MM.1S (cell line): ENCODE data around the gene UBE2J2.

Source experiments
- DNase-seq: peaks from one replicate; pipeline ENCODE4 v3.0.0-alpha.2; 2015
- H2AFZ ChIP-seq: fragments of 300-600 bp; sonication (generic); 2 replicates; pipeline ENCODE4 v1.6.0; 2016; ENCODE audit warnings: antibody characterized with exemption, low read length
- H3F3A ChIP-seq: fragments of 300-600 bp; sonication (generic); 2 replicates; pipeline ENCODE4 v1.6.1; 2016; ENCODE audit warnings: mild to moderate bottlenecking, antibody characterized with exemption, low read length, moderate library complexity, mixed read lengths; ENCODE audit not compliant: insufficient read depth
- H3K27ac ChIP-seq: fragments of 300-600 bp; sonication (generic); 2 replicates; pipeline ENCODE4 v1.5.1; 2016; ENCODE audit warnings: mild to moderate bottlenecking, low read length
- H3K27me3 ChIP-seq: fragments of 300-600 bp; sonication (generic); replicated peaks from 2 replicates; pipeline ENCODE4 v1.6.0; 2016; ENCODE audit warnings: low read length; ENCODE audit not compliant: insufficient read depth
- H3K36me3 ChIP-seq: fragments of 300-600 bp; sonication (generic); replicated peaks from 2 replicates; pipeline ENCODE4 v1.6.1; 2016; ENCODE audit warnings: mild to moderate bottlenecking, low read length, mixed read lengths; ENCODE audit not compliant: insufficient read depth
- H3K4me1 ChIP-seq: fragments of 300-600 bp; sonication (generic); 2 replicates; pipeline ENCODE4 v1.6.1; 2016; ENCODE audit warnings: low read length, mixed read lengths
- H3K4me2 ChIP-seq: fragments of 300-600 bp; sonication (generic); 2 replicates; pipeline ENCODE4 v1.6.0; 2016; ENCODE audit warnings: low read depth, low read length
- H3K4me3 ChIP-seq: fragments of 300-600 bp; sonication (generic); 2 replicates; pipeline ENCODE4 v1.5.1; 2016; ENCODE audit warnings: low read length, mixed read lengths
- H3K79me2 ChIP-seq: fragments of 300-600 bp; sonication (generic); 2 replicates; pipeline ENCODE4 v1.6.1; 2016; ENCODE audit warnings: mixed run types, low read length, mixed read lengths
- H3K9ac ChIP-seq: fragments of 300-600 bp; sonication (generic); 2 replicates; pipeline ENCODE4 v1.6.1; 2016; ENCODE audit warnings: low read length, mixed read lengths
- H3K9me2 ChIP-seq: fragments of 300-600 bp; sonication (generic); replicated peaks from 2 replicates; pipeline ENCODE4 v1.6.1; 2016; ENCODE audit warnings: mild to moderate bottlenecking, low read length, mixed read lengths; ENCODE audit not compliant: insufficient read depth
- H3K9me3 ChIP-seq: fragments of 300-600 bp; sonication (generic); replicated peaks from 2 replicates; pipeline ENCODE4 v1.6.1; 2016; ENCODE audit warnings: mild to moderate bottlenecking, low read length, mixed read lengths; ENCODE audit not compliant: insufficient read depth
- H4K20me1 ChIP-seq: fragments of 300-600 bp; sonication (generic); 2 replicates; pipeline ENCODE4 v1.6.1; 2016; ENCODE audit warnings: mild to moderate bottlenecking, low read length, moderate library complexity, mixed read lengths; ENCODE audit not compliant: insufficient read depth
- EZH2 ChIP-seq: fragments of 300-600 bp; sonication (generic); optimal IDR thresholded peaks from 2 replicates; pipeline ENCODE3; 2017; ENCODE audit warnings: low read depth, mild to moderate bottlenecking, antibody characterized with exemption, low read length, mixed read lengths
- EZH2phosphoT487 ChIP-seq: fragments of 300-600 bp; sonication (generic); IDR thresholded peaks from 2 replicates; pipeline ENCODE4 v1.6.1; 2018; ENCODE audit warnings: antibody characterized with exemption, low read length
- TF ChIP-seq, protein P1 (sequence below): fragments of 300-600 bp; sonication (generic); IDR thresholded peaks from 2 replicates; pipeline ENCODE4 v1.5.1; 2016; ENCODE audit warnings: antibody characterized with exemption, low read length, mixed read lengths

Gene UBE2J2

DNA sequence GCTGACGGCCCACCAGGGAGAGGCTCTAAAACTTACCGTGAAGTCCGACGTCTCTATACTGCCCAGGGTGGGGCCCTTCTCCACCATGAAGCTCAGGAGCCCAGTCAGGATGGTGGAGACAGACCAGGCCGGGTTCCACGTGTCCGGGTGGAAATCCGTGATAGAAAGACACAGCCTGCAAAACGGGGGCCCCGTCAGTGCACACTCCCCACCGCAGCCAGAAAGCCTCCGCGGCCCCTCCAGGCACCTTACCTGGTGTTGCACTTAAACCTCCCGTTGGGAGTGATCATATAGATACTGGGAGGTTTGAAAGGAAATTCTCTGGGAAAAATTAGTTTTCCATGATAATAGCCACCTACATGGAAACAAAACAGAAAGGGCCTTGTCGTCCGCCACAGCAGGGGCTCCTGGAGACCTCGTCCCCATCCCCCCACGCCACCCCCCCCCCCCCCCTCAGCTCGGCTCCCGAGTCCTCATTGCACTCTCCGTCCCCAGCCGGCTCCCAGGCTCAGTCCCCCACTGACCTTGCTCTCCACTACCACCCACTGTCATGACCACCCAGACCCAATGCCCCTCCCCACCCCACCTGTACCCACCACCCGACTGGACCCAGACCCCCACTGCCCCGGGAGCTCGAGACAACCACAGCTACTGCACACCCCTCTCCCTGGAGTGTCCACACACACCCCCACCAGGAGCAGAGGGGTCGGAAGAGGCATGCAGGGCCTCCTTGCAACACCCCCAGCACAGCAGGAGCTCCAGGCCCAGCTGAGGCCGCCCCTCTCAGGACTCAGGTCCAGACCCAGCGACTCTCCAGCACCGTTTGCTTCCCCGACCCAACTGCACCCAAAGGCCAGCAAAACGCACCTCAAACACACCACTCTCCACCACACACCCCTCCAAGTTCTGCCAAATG lies 16.4 kb downstream of the UBE2J2 start:
- H3K4me3 ChIP-seq, result no peak overlapping the region
- H3K9ac ChIP-seq, result no peak overlapping the region
- DNase-seq, result no peak
- no peaks in the 10 kb centered on the region for H3K9me3 ChIP-seq
- H3K36me3 ChIP-seq, result 0 out of 2 replicates have a peak, but pooled peaks cover 4% of the 10 kb centered on the region
- no peaks in the 10 kb centered on the region for H3K9me2 ChIP-seq
- TF ChIP-seq EZH2phosphoT487 (no peak), EZH2 (no peak)
- TF ChIP-seq, protein P1, sequence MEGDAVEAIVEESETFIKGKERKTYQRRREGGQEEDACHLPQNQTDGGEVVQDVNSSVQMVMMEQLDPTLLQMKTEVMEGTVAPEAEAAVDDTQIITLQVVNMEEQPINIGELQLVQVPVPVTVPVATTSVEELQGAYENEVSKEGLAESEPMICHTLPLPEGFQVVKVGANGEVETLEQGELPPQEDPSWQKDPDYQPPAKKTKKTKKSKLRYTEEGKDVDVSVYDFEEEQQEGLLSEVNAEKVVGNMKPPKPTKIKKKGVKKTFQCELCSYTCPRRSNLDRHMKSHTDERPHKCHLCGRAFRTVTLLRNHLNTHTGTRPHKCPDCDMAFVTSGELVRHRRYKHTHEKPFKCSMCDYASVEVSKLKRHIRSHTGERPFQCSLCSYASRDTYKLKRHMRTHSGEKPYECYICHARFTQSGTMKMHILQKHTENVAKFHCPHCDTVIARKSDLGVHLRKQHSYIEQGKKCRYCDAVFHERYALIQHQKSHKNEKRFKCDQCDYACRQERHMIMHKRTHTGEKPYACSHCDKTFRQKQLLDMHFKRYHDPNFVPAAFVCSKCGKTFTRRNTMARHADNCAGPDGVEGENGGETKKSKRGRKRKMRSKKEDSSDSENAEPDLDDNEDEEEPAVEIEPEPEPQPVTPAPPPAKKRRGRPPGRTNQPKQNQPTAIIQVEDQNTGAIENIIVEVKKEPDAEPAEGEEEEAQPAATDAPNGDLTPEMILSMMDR, result no peak
- H4K20me1 ChIP-seq, result no peaks in the 10 kb centered on the region
- peaks cover 8% of the 10 kb centered on the region for H3K79me2 ChIP-seq
- no peaks in the 10 kb centered on the region for H3K4me1 ChIP-seq
- H3K27ac ChIP-seq, result no peak overlapping the region
- no peaks in the 10 kb centered on the region for H3K27me3 ChIP-seq
- no peak overlapping the region for H3K4me2 ChIP-seq
- no peaks in the 10 kb centered on the region for H3F3A ChIP-seq
- H2AFZ ChIP-seq, result no peak overlapping the region

DNA sequence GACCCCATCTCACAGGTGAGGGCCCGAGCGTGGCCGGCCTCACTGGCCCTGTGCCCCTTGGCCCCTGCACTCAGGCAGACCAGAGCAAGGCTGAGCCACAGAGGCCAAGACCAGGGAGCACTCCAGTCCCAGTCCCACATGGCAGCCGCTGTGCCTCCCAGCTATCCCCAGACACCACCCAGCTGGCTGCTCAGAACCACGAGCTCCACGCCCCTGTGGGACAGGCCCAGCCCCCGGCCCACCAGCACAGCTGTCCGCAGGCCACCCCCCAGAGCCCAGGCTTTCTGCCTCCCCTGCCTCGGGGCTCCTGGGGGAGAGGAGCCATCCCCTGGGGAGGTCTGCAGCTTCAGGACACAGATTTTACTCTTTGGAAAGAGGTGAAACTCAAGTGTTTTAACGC lies 18.0 kb downstream of the UBE2J2 start:
- 0 out of 2 replicates have a peak, but pooled peaks cover 4% of the 10 kb centered on the region for H3K36me3 ChIP-seq

DNA sequence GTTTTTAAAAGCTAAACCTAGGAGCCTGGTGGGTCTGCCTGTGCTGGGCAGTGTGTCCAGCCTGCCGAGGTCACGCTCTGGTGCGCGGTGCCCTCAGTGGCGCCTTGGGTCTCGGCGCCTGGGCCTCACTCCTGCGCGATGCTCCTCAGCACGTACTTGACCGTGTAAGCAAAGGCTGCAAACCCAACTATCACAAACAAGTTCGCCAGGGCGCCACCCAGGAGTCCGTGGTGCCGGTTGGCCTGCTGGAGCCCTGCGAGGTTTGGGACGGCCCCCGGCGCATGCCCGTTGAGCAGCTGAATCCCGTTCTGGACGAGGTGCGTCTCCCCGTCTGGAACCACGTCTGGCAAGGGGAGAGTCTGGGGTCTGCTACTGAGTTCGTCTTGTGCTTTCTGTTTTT lies 18.6 kb downstream of the UBE2J2 start:
- no peak overlapping the region for H3K9ac ChIP-seq
- no peaks in the 10 kb centered on the region for H3K9me3 ChIP-seq
- H2AFZ ChIP-seq, result no peak overlapping the region
- H3K4me1 ChIP-seq, result no peaks in the 10 kb centered on the region
- H3K36me3 ChIP-seq, result 0 out of 2 replicates have a peak, but pooled peaks cover 4% of the 10 kb centered on the region
- TF ChIP-seq, protein P1, result no peak
- TF ChIP-seq EZH2 (no peak), EZH2phosphoT487 (no peak)
- no peaks in the 10 kb centered on the region for H4K20me1 ChIP-seq
- no peak for DNase-seq
- H3K27ac ChIP-seq, result no peak overlapping the region
- H3F3A ChIP-seq, result no peaks in the 10 kb centered on the region
- no peak overlapping the region for H3K4me3 ChIP-seq
- peaks cover 3% of the 10 kb centered on the region for H3K79me2 ChIP-seq
- H3K27me3 ChIP-seq, result no peaks in the 10 kb centered on the region
- no peak overlapping the region for H3K4me2 ChIP-seq
- no peaks in the 10 kb centered on the region for H3K9me2 ChIP-seq

More for the DNA sequence above, 18.0 kb downstream of the UBE2J2 start:
- H3K4me2 ChIP-seq, result no peak overlapping the region
- no peaks in the 10 kb centered on the region for H3F3A ChIP-seq
- H3K9me2 ChIP-seq, result no peaks in the 10 kb centered on the region
- H3K9ac ChIP-seq, result no peak overlapping the region
- H2AFZ ChIP-seq, result no peak overlapping the region
- TF ChIP-seq EZH2 (no peak), EZH2phosphoT487 (no peak)
- TF ChIP-seq, protein P1, result no peak
- no peak overlapping the region for H3K4me3 ChIP-seq
- no peaks in the 10 kb centered on the region for H4K20me1 ChIP-seq
- H3K4me1 ChIP-seq, result no peaks in the 10 kb centered on the region
- H3K27ac ChIP-seq, result no peak overlapping the region
- H3K27me3 ChIP-seq, result no peaks in the 10 kb centered on the region
- H3K79me2 ChIP-seq, result peaks cover 3% of the 10 kb centered on the region
- no peaks in the 10 kb centered on the region for H3K9me3 ChIP-seq
- no peak for DNase-seq
